ENCODE data around the gene KHDRBS2.

GRCh38 chr6:62265906-62266525 is 20.0 kb downstream of the KHDRBS2 start:
- no peak for TF ChIP-seq REST (IDR thresholded peaks at IDR 0.05; ENCODE audit: insufficient read depth in 1 of 2, low read depth in 2 of 2, low read length in 2 of 2)
- TF ChIP-seq TAF1 (IDR thresholded peaks at IDR 0.05; ENCODE audit: borderline replicate concordance, insufficient read depth, low read length), result no peak
- TF ChIP-seq SIN3A (IDR thresholded peaks at IDR 0.05; ENCODE audit: borderline replicate concordance, insufficient read depth, low read length), result no peak
- TF ChIP-seq POLR2AphosphoS5 (IDR thresholded peaks at IDR 0.05; ENCODE audit: low read depth, low read length), result no peak

Data from PFSK-1 (cell line).